ENCODE measurements around the gene TMEM182. TPM values are rescaled to one million over a fixed set of nuclear protein-coding genes. Genes with fewer than 3 reads are reported as not detected.

Gene TMEM182
- total RNA-seq, 1 donor from 2014 or later, result 2.1 TPM

- DNase-seq (no peak), ATAC-seq (no peak)
- Histone ChIP-seq H3K9me3 (no peaks in the 10 kb centered on the region), H3K27me3 (no peaks in the 10 kb centered on the region), H3K36me3 (no peaks in the 10 kb centered on the region), H3K27ac (no peak overlapping the region), H3K4me3 (no peak overlapping the region), H3K4me1 (no peaks in the 10 kb centered on the region)
- no peak for TF ChIP-seq CTCF (IDR thresholded peaks at IDR 0.05)
- intact Hi-C loops (cut with DNase I), result no loop called here
Observed at GRCh38 chr2:102755284-102755683, 6.5 kb upstream of the TMEM182 start.

- no peak overlapping the region for H3K27ac ChIP-seq
- H3K4me3 ChIP-seq, result no peak overlapping the region
- H3K9me3 ChIP-seq, result no peaks in the 10 kb centered on the region
- no peaks in the 10 kb centered on the region for H3K4me1 ChIP-seq
- intact Hi-C loops (cut with DNase I), result no loop called here
- no peak for TF ChIP-seq CTCF (IDR thresholded peaks at IDR 0.05)
- ATAC-seq, result no peak
- H3K27me3 ChIP-seq, result no peaks in the 10 kb centered on the region
- no peak for DNase-seq
- H3K36me3 ChIP-seq, result no peaks in the 10 kb centered on the region
Observed at GRCh38 chr2:102758439-102758838, 3.4 kb upstream of the TMEM182 start.

- no peaks in the 10 kb centered on the region for H3K36me3 ChIP-seq
- intact Hi-C loops (cut with DNase I), result no loop called here
Observed at GRCh38 chr2:102764083-102764482, 2.3 kb downstream of the TMEM182 start.

GRCh38 chr2:102765061-102765460, 3.2 kb downstream of the TMEM182 start:
- Histone ChIP-seq H3K4me3 (no peak overlapping the region), H3K27ac (no peak overlapping the region), H3K9me3 (no peaks in the 10 kb centered on the region), H3K27me3 (no peaks in the 10 kb centered on the region), H3K36me3 (no peaks in the 10 kb centered on the region), H3K4me1 (no peaks in the 10 kb centered on the region)
- no peak for TF ChIP-seq CTCF (IDR thresholded peaks at IDR 0.05)
- intact Hi-C loops (cut with DNase I), result no loop called here
- DNase-seq, result no peak
- ATAC-seq, result no peak

More at GRCh38 chr2:102764083-102764482, 2.3 kb downstream of the TMEM182 start:
- Histone ChIP-seq H3K4me1 (no peaks in the 10 kb centered on the region), H3K27ac (no peak overlapping the region), H3K27me3 (no peaks in the 10 kb centered on the region), H3K9me3 (no peaks in the 10 kb centered on the region), H3K4me3 (no peak overlapping the region)
- TF ChIP-seq CTCF (IDR thresholded peaks at IDR 0.05), result no peak
- ATAC-seq (no peak), DNase-seq (no peak)

DNA sequence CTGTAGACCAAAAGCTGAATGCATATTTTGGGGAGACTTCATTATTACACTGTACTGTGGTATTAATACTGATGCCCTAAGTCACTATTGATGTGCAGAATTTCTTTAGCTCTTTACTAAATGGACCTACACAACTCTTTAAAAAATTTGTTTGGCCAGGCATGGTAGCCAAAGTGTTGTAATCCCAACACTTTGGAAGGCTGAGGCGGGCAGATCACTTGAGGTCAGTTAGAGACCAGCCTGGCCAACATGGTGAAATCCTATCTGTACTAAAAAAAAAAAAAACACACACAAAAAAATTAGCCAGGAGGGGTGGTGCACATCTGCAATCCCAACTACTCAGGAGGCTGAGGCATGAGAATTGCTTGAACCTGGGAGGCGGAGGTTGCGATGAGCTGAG, 6.4 kb downstream of the TMEM182 start:
- Histone ChIP-seq H3K27me3 (no peaks in the 10 kb centered on the region), H3K9me3 (no peaks in the 10 kb centered on the region), H3K36me3 (no peaks in the 10 kb centered on the region), H3K4me1 (no peaks in the 10 kb centered on the region), H3K27ac (no peak overlapping the region), H3K4me3 (no peak overlapping the region)
- no peak for TF ChIP-seq CTCF (IDR thresholded peaks at IDR 0.05)
- no peak for ATAC-seq
- no peak for DNase-seq
- intact Hi-C loops (cut with DNase I), result no loop called here

DNA sequence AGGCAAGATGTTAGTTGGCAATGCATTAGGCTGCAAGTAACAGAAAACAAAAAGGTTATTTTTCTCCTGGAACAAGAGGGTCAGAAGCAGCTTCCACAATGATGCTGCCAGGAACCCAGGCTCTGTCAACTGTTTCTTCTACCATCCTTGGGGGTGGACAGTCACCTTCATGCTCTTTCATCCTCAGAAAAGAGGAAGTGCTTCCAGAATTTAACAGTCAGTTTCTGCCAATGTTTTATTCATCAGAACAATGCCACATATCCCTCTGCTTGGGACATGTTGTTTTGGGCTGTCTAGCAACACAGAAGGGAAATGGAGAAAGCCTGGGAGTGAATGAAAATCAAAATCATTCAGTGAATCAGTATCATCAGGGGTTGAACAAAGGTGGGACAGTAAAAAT, 7.1 kb downstream of the TMEM182 start:
- intact Hi-C loops (cut with DNase I), result no loop called here
- no peak overlapping the region for H3K27ac ChIP-seq

More for the DNA sequence above, 7.1 kb downstream of the TMEM182 start:
- H3K27me3 ChIP-seq, result no peaks in the 10 kb centered on the region
- H3K9me3 ChIP-seq, result no peaks in the 10 kb centered on the region
- ATAC-seq (no peak), DNase-seq (no peak)
- H3K36me3 ChIP-seq, result no peaks in the 10 kb centered on the region
- no peak overlapping the region for H3K4me3 ChIP-seq
- TF ChIP-seq CTCF (IDR thresholded peaks at IDR 0.05), result no peak
- no peaks in the 10 kb centered on the region for H3K4me1 ChIP-seq
